NB4 (cell line): Measurements from ENCODE around the gene SMYD1.

Experiments
- CTCF ChIP-seq: IDR thresholded peaks from one replicate; pipeline ENCODE4 v1.5.1; 2012; ENCODE audit warnings: low read depth, low read length
- MAX ChIP-seq: IDR thresholded peaks from 2 replicates; pipeline ENCODE4 v1.6.1; 2011; ENCODE audit warnings: low read depth, low read length
- POLR2A ChIP-seq: IDR thresholded peaks from 2 replicates; pipeline ENCODE4 v1.6.1; 2011; ENCODE audit warnings: mild to moderate bottlenecking; ENCODE audit not compliant: insufficient read length; ENCODE audit errors: extremely low read depth

- TF ChIP-seq CTCF = no peak
- TF ChIP-seq POLR2A = no peak
- no peak for TF ChIP-seq MAX
These were observed 13.5 kb upstream of the SMYD1 start for GRCh38 chr2:88053934-88054781.
